Hepatocyte (in vitro differentiated cells): ENCODE data around the gene ARR3. TPM values are rescaled to one million over a fixed set of nuclear protein-coding genes. Genes with fewer than 3 reads are reported as not detected.
A peak's percentile ranks its signal among the peaks of the same experiment; 100 is the strongest.

Experiments used
- DNase-seq: peaks from one replicate; pipeline ENCODE4 v3.0.0-alpha.2; 2016; ENCODE audit warnings: low spot score
- H2AFZ ChIP-seq: fragments of 200-600 bp; sonication (generic); 2 replicates; pipeline ENCODE4 v1.6.0; 2016; ENCODE audit warnings: antibody characterized with exemption, mild to moderate bottlenecking
- H3K27ac ChIP-seq: fragments of 200-600 bp; sonication (generic); 2 replicates; pipeline ENCODE4 v1.5.1; 2016; ENCODE audit warnings: mild to moderate bottlenecking
- H3K27me3 ChIP-seq: fragments of 200-600 bp; sonication (generic); 2 replicates; pipeline ENCODE4 v1.6.1; 2016
- H3K36me3 ChIP-seq: fragments of 200-600 bp; sonication (generic); replicated peaks from 2 replicates; pipeline ENCODE4 v1.5.1; 2016; ENCODE audit warnings: low read depth; ENCODE audit not compliant: insufficient read depth
- H3K4me1 ChIP-seq: fragments of 200-600 bp; sonication (generic); 2 replicates; pipeline ENCODE4 v1.5.1; 2016; ENCODE audit warnings: mild to moderate bottlenecking, moderate library complexity; ENCODE audit not compliant: insufficient read depth
- H3K4me2 ChIP-seq: fragments of 200-600 bp; sonication (generic); 2 replicates; pipeline ENCODE4 v1.6.0; 2016
- H3K4me3 ChIP-seq: fragments of 200-600 bp; sonication (generic); 2 replicates; pipeline ENCODE4 v1.5.1; 2016; ENCODE audit warnings: mild to moderate bottlenecking
- H3K79me2 ChIP-seq: fragments of 200-600 bp; sonication (generic); 2 replicates; pipeline ENCODE4 v1.6.0; 2017; ENCODE audit warnings: mild to moderate bottlenecking
- H3K9me2 ChIP-seq: fragments of 200-600 bp; sonication (generic); replicated peaks from 2 replicates; pipeline ENCODE4 v1.6.0; 2017; ENCODE audit warnings: mild to moderate bottlenecking; ENCODE audit not compliant: insufficient read depth
- H3K9me3 ChIP-seq: fragments of 200-600 bp; sonication (generic); 2 replicates; pipeline ENCODE4 v1.5.1; 2016; ENCODE audit warnings: low read depth, mild to moderate bottlenecking
- H4K20me1 ChIP-seq: fragments of 200-600 bp; sonication (generic); 2 replicates; pipeline ENCODE4 v1.6.0; 2016; ENCODE audit warnings: mild to moderate bottlenecking; ENCODE audit not compliant: insufficient read depth, poor library complexity, severe bottlenecking
- EZH2 ChIP-seq: fragments of 200-600 bp; sonication (generic); IDR thresholded peaks from 2 replicates; pipeline ENCODE4 v1.6.1; 2016; ENCODE audit warnings: antibody characterized with exemption, mild to moderate bottlenecking, borderline replicate concordance
- EZH2phosphoT487 ChIP-seq: fragments of 200-600 bp; sonication (generic); IDR thresholded peaks from one replicate; pipeline ENCODE4 v1.6.1; 2018; ENCODE audit warnings: antibody characterized with exemption, mild to moderate bottlenecking, low read depth, moderate library complexity; ENCODE audit not compliant: unreplicated experiment, severe bottlenecking
- WGBS: methylation state at CpG from one replicate; pipeline ENCODE4 v1.1.6; 2016; ENCODE audit warnings: low lambda C conversion rate; ENCODE audit errors: missing lambda C conversion rate; 5-methylcytosine and 5-hydroxymethylcytosine counted together
- polyA plus RNA-seq: library from polyadenylated mRNA; unstranded; fragments of >200 nt; fragmentation: Nextera tagmentation; extraction: Ambion mirVana; gene quantifications from 2 replicates; pipeline ENCODE4 v1.2.1, GENCODE V29; 2016
- total RNA-seq: library from RNA; depleted of rRNA; stranded (reverse); fragments of >200 nt; gene quantifications from 2 replicates; pipeline ENCODE4 v1.2.3, GENCODE V29; 2014
- TF ChIP-seq, protein P1 (sequence below): fragments of 200-600 bp; sonication (generic); IDR thresholded peaks from 2 replicates; pipeline ENCODE4 v1.5.1; 2016; ENCODE audit warnings: antibody characterized with exemption, mild to moderate bottlenecking; ENCODE audit not compliant: poor library complexity

ARR3 gene
- total and polyA plus RNA-seq, 2 experiments from 2014 or later: not detected

DNA sequence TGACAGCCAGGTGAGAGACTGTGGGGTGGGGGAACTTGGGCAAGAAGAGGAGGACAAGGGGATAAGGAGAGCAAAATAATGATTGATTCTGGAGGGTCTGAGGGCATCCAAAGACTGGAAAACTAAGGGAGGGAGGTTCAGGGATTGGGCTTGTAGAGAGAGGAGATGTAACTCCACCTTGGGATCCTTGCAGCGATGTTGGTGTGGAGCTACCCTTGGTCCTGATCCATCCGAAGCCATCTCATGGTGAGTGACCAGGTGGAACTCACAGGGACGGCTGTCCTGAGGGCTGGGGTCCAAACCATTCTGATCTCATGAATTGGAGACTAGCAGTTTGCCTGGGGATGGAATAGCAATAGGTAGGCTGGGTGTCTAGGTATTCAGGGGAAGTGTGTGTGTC is 12.4 kb downstream of the ARR3 start:
- H3K27me3 ChIP-seq: no peaks in the 10 kb centered on the region
- H2AFZ ChIP-seq: no peak overlapping the region
- no peaks in the 10 kb centered on the region for H3K36me3 ChIP-seq
- H3K4me3 ChIP-seq: no peak overlapping the region
- no peaks in the 10 kb centered on the region for H3K4me1 ChIP-seq
- no peak for DNase-seq
- H3K27ac ChIP-seq: no peak overlapping the region
- WGBS: 79% methylated on average over 3 of the region's 3 CpGs
- no peak for TF ChIP-seq EZH2
- TF ChIP-seq, protein P1, sequence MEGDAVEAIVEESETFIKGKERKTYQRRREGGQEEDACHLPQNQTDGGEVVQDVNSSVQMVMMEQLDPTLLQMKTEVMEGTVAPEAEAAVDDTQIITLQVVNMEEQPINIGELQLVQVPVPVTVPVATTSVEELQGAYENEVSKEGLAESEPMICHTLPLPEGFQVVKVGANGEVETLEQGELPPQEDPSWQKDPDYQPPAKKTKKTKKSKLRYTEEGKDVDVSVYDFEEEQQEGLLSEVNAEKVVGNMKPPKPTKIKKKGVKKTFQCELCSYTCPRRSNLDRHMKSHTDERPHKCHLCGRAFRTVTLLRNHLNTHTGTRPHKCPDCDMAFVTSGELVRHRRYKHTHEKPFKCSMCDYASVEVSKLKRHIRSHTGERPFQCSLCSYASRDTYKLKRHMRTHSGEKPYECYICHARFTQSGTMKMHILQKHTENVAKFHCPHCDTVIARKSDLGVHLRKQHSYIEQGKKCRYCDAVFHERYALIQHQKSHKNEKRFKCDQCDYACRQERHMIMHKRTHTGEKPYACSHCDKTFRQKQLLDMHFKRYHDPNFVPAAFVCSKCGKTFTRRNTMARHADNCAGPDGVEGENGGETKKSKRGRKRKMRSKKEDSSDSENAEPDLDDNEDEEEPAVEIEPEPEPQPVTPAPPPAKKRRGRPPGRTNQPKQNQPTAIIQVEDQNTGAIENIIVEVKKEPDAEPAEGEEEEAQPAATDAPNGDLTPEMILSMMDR: no peak
- no peak for TF ChIP-seq EZH2phosphoT487
- no peaks in the 10 kb centered on the region for H4K20me1 ChIP-seq
- H3K79me2 ChIP-seq: no peaks in the 10 kb centered on the region
- H3K9me3 ChIP-seq: no peaks in the 10 kb centered on the region
- H3K9me2 ChIP-seq: no peaks in the 10 kb centered on the region
- H3K4me2 ChIP-seq: no peak overlapping the region

DNA sequence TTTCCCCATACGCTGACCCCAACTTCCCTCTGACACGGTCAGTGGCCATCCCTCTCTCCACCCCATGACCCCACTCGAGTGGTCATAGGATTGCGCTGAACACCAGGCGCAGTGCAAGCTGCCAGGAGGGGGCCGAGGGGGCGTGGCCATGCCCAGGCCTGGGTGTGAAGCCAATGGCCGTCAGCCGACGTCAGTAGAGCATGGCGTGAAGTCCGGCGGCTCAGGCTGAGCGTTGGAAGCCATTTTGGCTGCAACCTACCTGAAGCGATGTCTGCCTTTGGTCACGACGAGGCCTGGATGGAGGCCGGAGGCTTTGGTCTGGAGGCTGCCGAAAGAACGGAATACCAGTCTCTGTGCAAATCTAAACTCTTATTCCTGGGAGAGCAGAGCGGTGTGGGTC is 13.8 kb downstream of the ARR3 start, which contains the start of gene RAB41:
Gene RAB41, plus strand, starts transcription at position 222 of the 400 bp plus-strand sequence. Its CDS starts 46 bp downstream, at position 268.
- DNase-seq: no peak
- H3K27ac ChIP-seq: no peak within 1 kb of the TSS
- no peaks in the 10 kb centered on the region for H3K79me2 ChIP-seq
- 92% methylated on average over 21 of the region's 21 CpGs for WGBS
- no peaks in the 10 kb centered on the region for H3K36me3 ChIP-seq
- H3K9me3 ChIP-seq: no peaks in the 10 kb centered on the region
- H3K27me3 ChIP-seq: no peaks in the 10 kb centered on the region
- no peaks in the 10 kb centered on the region for H4K20me1 ChIP-seq
- no peaks in the 10 kb centered on the region for H3K9me2 ChIP-seq
- no peak within 1 kb of the TSS for H3K4me2 ChIP-seq
- H3K4me1 ChIP-seq: no peaks in the 10 kb centered on the region
- no peak within 1 kb of the TSS for H2AFZ ChIP-seq
- H3K4me3 ChIP-seq: no peak within 1 kb of the TSS
- TF ChIP-seq EZH2phosphoT487 (no peak), EZH2 (no peak)
- TF ChIP-seq, protein P1: no peak

DNA sequence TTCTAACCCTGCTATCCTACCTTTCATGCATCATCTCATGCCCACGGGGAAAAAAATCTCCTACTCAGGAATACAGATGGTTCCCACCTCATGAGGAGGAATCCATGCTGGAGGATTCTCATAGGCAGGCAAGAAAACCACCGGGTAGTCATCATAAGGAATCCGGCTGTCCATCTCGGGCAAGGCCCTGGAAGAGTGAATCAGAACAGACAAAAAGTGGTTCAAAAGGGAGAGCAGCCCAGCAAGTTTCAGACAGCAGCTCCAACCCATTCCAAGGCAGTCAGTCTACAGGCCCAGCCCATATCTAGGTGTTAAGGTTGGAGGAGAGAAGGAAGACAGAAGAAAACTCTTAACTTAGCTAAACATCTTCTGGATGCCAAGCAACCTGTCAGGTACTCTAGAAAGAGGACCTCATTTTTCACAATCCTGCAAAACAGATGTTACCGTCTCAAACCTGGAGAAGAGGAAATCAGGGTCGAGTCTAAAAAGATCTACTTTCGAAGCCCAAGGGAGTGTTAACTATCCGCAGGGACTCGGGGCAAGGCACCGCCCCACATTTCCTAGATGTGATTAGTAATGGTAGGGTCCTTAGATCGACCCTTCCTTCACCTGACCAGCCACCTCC is 21.1 kb downstream of the ARR3 start:
- Histone ChIP-seq H3K27me3 (no peaks in the 10 kb centered on the region), H3K9me2 (no peaks in the 10 kb centered on the region), H2AFZ (peak overlapping the region; percentile 78), H4K20me1 (no peaks in the 10 kb centered on the region), H3K79me2 (peaks cover 2% of the 10 kb centered on the region), H3K4me1 (no peaks in the 10 kb centered on the region), H3K4me2 (peak overlapping the region; percentile 77), H3K9me3 (no peaks in the 10 kb centered on the region), H3K27ac (peak overlapping the region; percentile 41), H3K36me3 (no peaks in the 10 kb centered on the region), H3K4me3 (peak overlapping the region; percentile 46)
- TF ChIP-seq EZH2 (no peak), EZH2phosphoT487 (no peak)
- TF ChIP-seq, protein P1: no peak
- 47% methylated on average over 11 of the region's 11 CpGs for WGBS
- no peak for DNase-seq
